ENCODE data around the gene CHST7. TPM values are rescaled to one million over a fixed set of nuclear protein-coding genes. Genes with fewer than 3 reads are reported as not detected.

Gene CHST7
- total and polyA plus RNA-seq, 2 experiments from 2014 or later: 7.6 to 27.2 TPM

Small RNA genes within 50 kb of the gene (small RNA-seq; reads per million reads assigned to genes)
- not detected for gene RF00017 (ENCODE audit: low replicate concordance)

Other genes with a start within 250 kb of the CHST7 start
- 5.5 and 5.8 TPM in 2 replicates for gene ZNF674, start 28.3 kb upstream of the CHST7 start, total RNA-seq (2014; rRNA removed; shearing (Covaris generic))
- gene ZNF674, start 28.3 kb upstream of the CHST7 start, polyA plus RNA-seq (2016; fragmentation: Nextera tagmentation; extraction: Ambion mirVana): 2.6 and 3.0 TPM in 2 replicates
- gene SLC9A7, start 185.4 kb downstream of the CHST7 start, total RNA-seq (2014; rRNA removed; shearing (Covaris generic)): 11.0 and 15.4 TPM in 2 replicates
- 2.5 TPM in 2 replicates for gene SLC9A7, start 185.4 kb downstream of the CHST7 start, polyA plus RNA-seq (2016; fragmentation: Nextera tagmentation; extraction: Ambion mirVana)